Naive thymus-derived CD8-positive, alpha-beta T cell (primary cell): Measurements from ENCODE around the gene ACSM4. TPM values are rescaled to one million over a fixed set of nuclear protein-coding genes. Genes with fewer than 3 reads are reported as not detected.
"Not testable (repeated sequence)": the region's sequence is repeated elsewhere in the genome, so short reads cannot be mapped to it uniquely, and the experiment has no call there.

Experiments used
- ATAC-seq, 2 donors: fragments of 150-1000 bp; cut with Tn5 transposase in 1 of 2; sonication (Bioruptor Pico), chemical (Tn5 transposase) in 1 of 2; 1 replicate in 1 of 2; 2 replicates in 1 of 2; pipeline ENCODE4 v1.10.0; 2021; ENCODE audit warnings: mild to moderate bottlenecking in 2 of 2, moderate library complexity in 2 of 2
- POLR2A ChIA-PET: fragments of 350-600 bp; sonication (Branson Sonifier 250); formaldehyde crosslinking; loops from one replicate; lab custom pipeline; 2021; ENCODE audit warnings: antibody characterized with exemption; lab: Charles Lee
- DNase-seq, 10 donors: peaks; one replicate each; pipeline versions ENCODE4 v3.0.0 to v3.0.0-alpha.2; 2020 to 2022
- H3K27ac Mint-ChIP-seq, 10 donors: one replicate each; pipeline ENCODE4 v1.8.0; 2020 to 2022; ENCODE audit warnings: mild to moderate bottlenecking in 10 of 10, mixed read lengths in 10 of 10, moderate library complexity in 4 of 10, inconsistent platforms in 1 of 10
- H3K27me3 Mint-ChIP-seq, 5 donors: one replicate each; pipeline ENCODE4 v1.8.0; 2021 to 2022; ENCODE audit warnings: mixed read lengths in 5 of 5
- H3K36me3 Mint-ChIP-seq, 3 donors: one replicate each; pipeline ENCODE4 v1.8.0; 2020 to 2022; ENCODE audit warnings: mixed read lengths in 3 of 3, mild to moderate bottlenecking in 2 of 3, inconsistent platforms in 1 of 3
- H3K4me1 Mint-ChIP-seq, 4 donors: one replicate each; pipeline ENCODE4 v1.8.0; 2021 to 2022; ENCODE audit warnings: mixed read lengths in 4 of 4
- H3K4me3 Mint-ChIP-seq, 10 donors: one replicate each; pipeline ENCODE4 v1.8.0; 2020 to 2022; ENCODE audit warnings: mild to moderate bottlenecking in 10 of 10, mixed read lengths in 10 of 10, moderate library complexity in 6 of 10, inconsistent platforms in 1 of 10
- H3K9me3 Mint-ChIP-seq, 9 donors: one replicate each; pipeline ENCODE4 v1.8.0; 2020 to 2022; ENCODE audit warnings: mixed read lengths in 9 of 9, mild to moderate bottlenecking in 3 of 9, inconsistent platforms in 1 of 9, moderate library complexity in 1 of 9
- polyA plus RNA-seq, 3 donors: library from polyadenylated mRNA; unstranded; fragments of 300-500 nt; fragmentation: Illumina TruSeq; gene quantifications; one replicate each; pipeline ENCODE4 v1.2.3, GENCODE V29; 2021
- total RNA-seq, 8 experiments: library from RNA in 2 of 8; stranded (reverse) in 2 of 8; gene quantifications; one replicate each; pipeline ENCODE4 v1.2.3 and lab custom pipeline; 2021 to 2026

The ACSM4 gene
- total RNA-seq (not detected), polyA plus RNA-seq (not detected), total RNA-seq (lab: John Stamatoyannopoulos, UW) (0 reads per million in 6 experiments)

- no peaks in the 10 kb centered on the region for H3K9me3 Mint-ChIP-seq
- POLR2A ChIA-PET: no interaction called here
- H3K4me1 Mint-ChIP-seq: no peaks in the 10 kb centered on the region
- DNase-seq (no peak), ATAC-seq (no peak)
- no peak within 1 kb of the TSS for H3K4me3 Mint-ChIP-seq
- H3K36me3 Mint-ChIP-seq: no peaks in the 10 kb centered on the region
- no peak within 1 kb of the TSS for H3K27ac Mint-ChIP-seq
- H3K27me3 Mint-ChIP-seq: peaks cover 5 to 18% (median 12%) of the 10 kb centered on the region in 5 donors
These were observed at the start of gene ACSM4 for GRCh38 chr12:7303772-7304171. TSS of gene ACSM4 (plus strand) at chr12:7304072. CDS start at chr12:7304332, 260 bp downstream.

GRCh38 chr12:7259060-7259459, 44.8 kb upstream of the ACSM4 start:
- Mint-ChIP-seq H3K9me3 (peaks cover 0 to 8% (median 3%) of the 10 kb centered on the region in 9 donors), H3K27ac (no peak overlapping the region), H3K36me3 (no peaks in the 10 kb centered on the region), H3K27me3 (peaks cover 0 to 19% (median 7%) of the 10 kb centered on the region in 5 donors), H3K4me3 (no peak overlapping the region), H3K4me1 (no peaks in the 10 kb centered on the region)
- ATAC-seq (no peak), DNase-seq (no peak)
- POLR2A ChIA-PET: no interaction called here

DNA sequence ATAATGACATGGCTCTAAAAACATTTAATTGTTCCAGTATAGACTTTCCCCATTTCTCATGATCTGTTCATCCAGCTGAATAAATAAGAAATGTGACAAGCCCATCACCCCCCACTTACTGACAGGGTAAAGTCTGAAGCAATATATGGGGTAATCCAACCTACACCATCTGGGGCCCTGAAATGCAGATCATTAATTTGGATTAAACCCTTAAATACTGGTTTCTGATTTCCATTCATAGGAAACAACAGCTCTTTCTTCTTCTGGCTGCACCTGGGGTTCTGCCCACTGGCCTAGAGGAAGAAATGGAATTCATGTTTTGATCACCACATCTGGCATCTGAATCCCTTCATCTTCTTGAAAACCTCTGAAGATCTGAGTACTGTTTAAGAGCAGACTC, 39.3 kb upstream of the ACSM4 start:
- H3K36me3 Mint-ChIP-seq: no peaks in the 10 kb centered on the region
- H3K27ac Mint-ChIP-seq: no peak overlapping the region
- POLR2A ChIA-PET: interaction anchor here (0.6 kb wide), 1 partner anchor 29 kb away, joined by 3 read pairs; no protein-coding TSS in a partner anchor
- no peak overlapping the region for H3K4me3 Mint-ChIP-seq
- no peaks in the 10 kb centered on the region for H3K4me1 Mint-ChIP-seq
- H3K27me3 Mint-ChIP-seq: peaks cover 0 to 12% (median 7%) of the 10 kb centered on the region in 5 donors
- ATAC-seq (no peak), DNase-seq (no peak)
- peaks cover 0 to 2% (median 0%) of the 10 kb centered on the region in 9 donors for H3K9me3 Mint-ChIP-seq

DNA sequence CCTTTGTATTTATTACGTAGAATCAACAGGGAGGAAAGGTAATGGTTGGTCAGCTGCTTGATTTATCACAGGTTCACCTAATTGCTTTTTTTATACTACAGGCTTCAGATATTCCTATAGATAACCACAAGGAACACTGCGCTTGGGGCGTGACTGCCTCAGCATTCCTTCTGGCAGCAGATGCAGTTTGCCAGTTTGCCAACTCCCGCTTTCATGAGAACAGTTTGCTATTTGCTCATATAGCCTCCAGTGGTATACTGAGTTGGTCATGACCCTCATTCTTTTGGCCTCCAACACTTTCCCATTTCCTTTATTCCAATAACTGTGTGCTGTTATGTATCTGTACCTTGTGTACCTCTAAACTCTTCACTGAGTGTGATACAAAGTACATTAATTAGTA, 38.6 kb upstream of the ACSM4 start:
- POLR2A ChIA-PET: interaction anchor here (0.6 kb wide), 1 partner anchor 29 kb away, joined by 3 read pairs; no protein-coding TSS in a partner anchor
- ATAC-seq (no peak), DNase-seq (no peak)
- Mint-ChIP-seq H3K27ac (no peak overlapping the region), H3K9me3 (peaks cover 0 to 2% (median 0%) of the 10 kb centered on the region in 9 donors), H3K36me3 (no peaks in the 10 kb centered on the region), H3K27me3 (peaks cover 0 to 9% (median 4%) of the 10 kb centered on the region in 5 donors), H3K4me1 (no peaks in the 10 kb centered on the region), H3K4me3 (no peak overlapping the region)

GRCh38 chr12:7269273-7269672, 34.6 kb upstream of the ACSM4 start:
- peaks cover 2 to 11% (median 5%) of the 10 kb centered on the region in 5 donors for H3K27me3 Mint-ChIP-seq
- H3K9me3 Mint-ChIP-seq: no peaks in the 10 kb centered on the region
- DNase-seq: no peak
- POLR2A ChIA-PET: no interaction called here
- H3K4me1 Mint-ChIP-seq: no peaks in the 10 kb centered on the region
- no peak overlapping the region for H3K4me3 Mint-ChIP-seq
- no peak for ATAC-seq
- H3K27ac Mint-ChIP-seq: no peak overlapping the region
- no peaks in the 10 kb centered on the region for H3K36me3 Mint-ChIP-seq

DNA sequence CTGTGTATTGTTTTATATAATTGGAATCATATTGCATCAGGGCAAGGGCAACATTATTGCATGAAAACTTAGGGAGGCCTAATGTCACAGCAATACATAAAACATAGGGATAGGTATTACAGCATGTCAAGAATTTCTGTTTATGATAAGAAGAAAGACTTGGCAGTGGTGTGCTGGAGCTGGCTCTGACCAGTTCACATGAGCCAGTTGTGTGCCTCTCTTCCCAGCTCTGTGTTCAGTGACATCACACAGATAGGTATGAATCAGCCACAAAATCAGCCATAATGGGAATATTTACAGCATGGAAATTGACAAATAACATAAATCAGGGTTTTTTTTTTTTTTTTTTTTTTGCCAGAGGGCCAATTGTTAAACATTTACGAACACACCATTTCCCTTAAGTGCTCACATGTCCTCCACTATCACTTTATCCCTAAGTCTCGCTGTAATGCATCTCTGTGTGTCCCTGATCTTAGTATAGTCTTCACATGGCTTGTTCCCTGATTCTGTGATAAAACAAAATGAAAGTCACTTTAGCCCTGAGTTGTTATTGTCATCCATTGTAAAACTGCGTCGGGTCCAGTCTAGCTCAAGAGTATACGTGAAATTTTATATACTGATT, 31.9 kb upstream of the ACSM4 start:
- no peak for DNase-seq
- no peak overlapping the region for H3K27ac Mint-ChIP-seq
- H3K27me3 Mint-ChIP-seq: peaks cover 2 to 12% (median 5%) of the 10 kb centered on the region in 5 donors
- no peak overlapping the region for H3K4me3 Mint-ChIP-seq
- H3K36me3 Mint-ChIP-seq: peaks cover 0 to 3% (median 0%) of the 10 kb centered on the region in 3 donors
- ATAC-seq: no peak
- H3K4me1 Mint-ChIP-seq: no peaks in the 10 kb centered on the region
- peaks cover 0 to 9% (median 0%) of the 10 kb centered on the region in 9 donors for H3K9me3 Mint-ChIP-seq
- POLR2A ChIA-PET: no interaction called here

GRCh38 chr12:7275482-7275881, 28.4 kb upstream of the ACSM4 start:
- H3K4me1 Mint-ChIP-seq, POLR2A ChIA-PET: not testable (repeated sequence)

GRCh38 chr12:7282844-7283243, 21.0 kb upstream of the ACSM4 start:
- no peak for DNase-seq
- ATAC-seq: no peak
- peak overlapping the region in 1 of 10 donors; percentile 81 for H3K27ac Mint-ChIP-seq
- H3K4me1 Mint-ChIP-seq: no peaks in the 10 kb centered on the region
- POLR2A ChIA-PET: no interaction called here
- H3K9me3 Mint-ChIP-seq: peaks cover 7 to 46% (median 37%) of the 10 kb centered on the region in 9 donors
- H3K36me3 Mint-ChIP-seq: peaks cover 2 to 22% (median 10%) of the 10 kb centered on the region in 3 donors
- peaks cover 10 to 52% (median 34%) of the 10 kb centered on the region in 5 donors for H3K27me3 Mint-ChIP-seq
- no peak overlapping the region for H3K4me3 Mint-ChIP-seq

More at GRCh38 chr12:7275482-7275881, 28.4 kb upstream of the ACSM4 start:
- DNase-seq, ATAC-seq, H3K4me3 Mint-ChIP-seq, H3K27ac Mint-ChIP-seq: not testable (repeated sequence)
- H3K36me3 Mint-ChIP-seq: peaks cover 0 to 11% (median 6%) of the 10 kb centered on the region in 3 donors
- H3K9me3 Mint-ChIP-seq: peaks cover 2 to 27% (median 10%) of the 10 kb centered on the region in 9 donors
- H3K27me3 Mint-ChIP-seq: peaks cover 4 to 20% (median 15%) of the 10 kb centered on the region in 5 donors

- POLR2A ChIA-PET: no interaction called here
- DNase-seq (no peak), ATAC-seq (no peak)
- H3K4me3 Mint-ChIP-seq: no peak overlapping the region
- peaks cover 6 to 49% (median 32%) of the 10 kb centered on the region in 9 donors for H3K9me3 Mint-ChIP-seq
- H3K27me3 Mint-ChIP-seq: peaks cover 2 to 22% (median 14%) of the 10 kb centered on the region in 5 donors
- H3K27ac Mint-ChIP-seq: no peak overlapping the region
- H3K36me3 Mint-ChIP-seq: peaks cover 2 to 27% (median 6%) of the 10 kb centered on the region in 3 donors
- no peaks in the 10 kb centered on the region for H3K4me1 Mint-ChIP-seq
These were observed 14.1 kb upstream of the ACSM4 start for GRCh38 chr12:7289743-7290142.

- Mint-ChIP-seq H3K36me3 (peaks cover 1 to 21% (median 6%) of the 10 kb centered on the region in 3 donors), H3K27me3 (peaks cover 1 to 13% (median 8%) of the 10 kb centered on the region in 5 donors), H3K9me3 (peaks cover 6 to 41% (median 24%) of the 10 kb centered on the region in 9 donors)
- H3K27ac Mint-ChIP-seq, POLR2A ChIA-PET, H3K4me1 Mint-ChIP-seq, H3K4me3 Mint-ChIP-seq, ATAC-seq, DNase-seq: not testable (repeated sequence)
These were observed 13.3 kb upstream of the ACSM4 start for GRCh38 chr12:7290588-7290987.

DNA sequence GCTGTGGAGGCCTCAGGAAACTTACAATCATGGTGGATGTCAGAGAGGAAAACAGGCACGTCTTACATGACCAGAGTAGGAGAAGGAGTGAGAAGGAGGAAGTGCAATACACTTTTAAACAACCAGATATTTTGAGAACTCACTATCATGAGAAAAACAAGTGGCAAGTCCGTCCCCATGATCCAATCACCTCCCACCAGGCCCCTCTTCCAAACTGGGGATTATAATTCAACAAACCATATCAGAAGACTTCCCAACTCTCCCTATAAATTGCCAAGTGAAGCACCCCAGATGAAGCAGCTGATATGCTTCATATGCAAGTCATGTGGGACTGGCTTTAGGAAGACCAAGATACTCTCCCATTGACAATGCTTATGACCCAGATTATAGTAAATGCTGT, 11.6 kb upstream of the ACSM4 start:
- no peak for DNase-seq
- no peak overlapping the region for H3K4me3 Mint-ChIP-seq
- H3K9me3 Mint-ChIP-seq: peaks cover 0 to 27% (median 10%) of the 10 kb centered on the region in 9 donors
- no peak overlapping the region for H3K27ac Mint-ChIP-seq
- H3K36me3 Mint-ChIP-seq: peaks cover 0 to 10% (median 1%) of the 10 kb centered on the region in 3 donors
- POLR2A ChIA-PET: no interaction called here
- H3K27me3 Mint-ChIP-seq: peaks cover 0 to 9% (median 1%) of the 10 kb centered on the region in 5 donors
- no peaks in the 10 kb centered on the region for H3K4me1 Mint-ChIP-seq
- ATAC-seq: no peak

DNA sequence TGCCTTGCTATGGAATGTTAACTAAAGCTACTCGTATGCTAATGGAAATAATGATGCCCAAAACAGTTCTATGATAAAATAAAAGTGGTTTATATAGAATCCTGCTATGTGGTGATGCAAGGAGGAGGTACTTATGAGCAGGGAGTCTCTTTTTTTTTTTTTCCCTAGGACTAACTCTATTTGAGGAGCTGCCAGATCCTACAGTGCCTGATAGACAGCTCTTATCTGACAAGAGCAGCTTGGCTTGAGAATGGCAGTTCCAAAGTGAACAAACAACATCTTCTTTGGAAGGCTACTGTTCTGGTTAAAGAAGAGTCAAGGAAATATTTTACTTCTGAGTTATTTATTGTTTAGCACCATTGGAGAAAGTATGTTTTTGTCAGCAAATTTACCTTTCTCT, 10.2 kb upstream of the ACSM4 start:
- ATAC-seq (no peak), DNase-seq (no peak)
- Mint-ChIP-seq H3K4me1 (no peaks in the 10 kb centered on the region), H3K36me3 (peaks cover 0 to 8% (median 1%) of the 10 kb centered on the region in 3 donors), H3K27me3 (peaks cover 0 to 9% (median 1%) of the 10 kb centered on the region in 5 donors), H3K27ac (no peak overlapping the region), H3K9me3 (peaks cover 0 to 17% (median 8%) of the 10 kb centered on the region in 9 donors), H3K4me3 (no peak overlapping the region)
- POLR2A ChIA-PET: interaction anchor here (0.6 kb wide), 1 partner anchor 29 kb away, joined by 3 read pairs; no protein-coding TSS in a partner anchor

DNA sequence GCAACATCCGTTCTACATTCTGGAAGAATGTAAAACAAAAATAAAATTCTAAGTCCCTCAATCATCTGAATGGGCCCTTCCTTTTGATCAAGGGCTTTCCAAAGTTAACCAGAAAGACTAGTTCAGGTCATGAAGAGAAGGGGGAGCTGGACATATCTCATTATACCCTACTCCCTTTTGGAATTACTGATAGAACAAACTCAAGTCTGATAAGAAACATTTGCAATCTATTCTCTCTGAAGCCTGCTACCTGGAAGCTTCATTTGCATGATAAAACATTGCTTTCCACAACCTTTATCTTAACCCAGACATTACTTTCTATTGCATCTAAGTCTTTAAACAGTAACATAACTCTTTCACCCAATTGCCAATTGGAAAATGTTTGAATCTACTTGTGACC, 8.3 kb upstream of the ACSM4 start:
- no peak for ATAC-seq
- Mint-ChIP-seq H3K27ac (no peak overlapping the region), H3K36me3 (peaks cover 0 to 2% (median 1%) of the 10 kb centered on the region in 3 donors), H3K27me3 (peaks cover 5 to 13% (median 7%) of the 10 kb centered on the region in 5 donors), H3K4me3 (no peak overlapping the region), H3K4me1 (no peaks in the 10 kb centered on the region), H3K9me3 (peaks cover 0 to 6% (median 4%) of the 10 kb centered on the region in 9 donors)
- POLR2A ChIA-PET: no interaction called here
- no peak for DNase-seq
